Trophoblast cell (in vitro differentiated cells and primary cell): Measurements from ENCODE around the gene ZNF302.
"Not testable (repeated sequence)": the region's sequence is repeated elsewhere in the genome, so short reads cannot be mapped to it uniquely, and the experiment has no call there.

ENCODE experiments used
- DNase-seq, 2 donors: peaks; one replicate each; pipeline ENCODE4 v3.0.0-alpha.2; 2016
- H2AFZ ChIP-seq: 2 replicates; pipeline ENCODE4 v1.6.1; 2013; ENCODE audit warnings: low read length, moderate library complexity, mild to moderate bottlenecking; ENCODE audit not compliant: insufficient read depth, poor library complexity
- H2AK5ac ChIP-seq: 2 replicates; pipeline ENCODE4 v1.6.1; 2013; ENCODE audit warnings: mild to moderate bottlenecking, low read length
- H2BK120ac ChIP-seq: 2 replicates; pipeline ENCODE4 v1.6.1; 2013; ENCODE audit warnings: low read length, mild to moderate bottlenecking, moderate library complexity; ENCODE audit not compliant: insufficient read depth, poor library complexity
- H2BK12ac ChIP-seq: 2 replicates; pipeline ENCODE4 v1.6.1; 2013; ENCODE audit warnings: mild to moderate bottlenecking, low read length, moderate library complexity
- H2BK5ac ChIP-seq: 2 replicates; pipeline ENCODE4 v1.6.1; 2013; ENCODE audit warnings: low read length, low read depth, moderate library complexity, mild to moderate bottlenecking; ENCODE audit not compliant: poor library complexity
- H3K14ac ChIP-seq: 2 replicates; pipeline ENCODE4 v1.6.1; 2013; ENCODE audit warnings: mild to moderate bottlenecking, low read length
- H3K18ac ChIP-seq: 2 replicates; pipeline ENCODE4 v1.6.1; 2013; ENCODE audit warnings: mild to moderate bottlenecking, low read length
- H3K23ac ChIP-seq: 2 replicates; pipeline ENCODE4 v1.6.1; 2013; ENCODE audit warnings: low read length
- H3K27ac ChIP-seq: 2 replicates; pipeline ENCODE4 v1.5.1; 2013; ENCODE audit warnings: low read depth, mild to moderate bottlenecking, inconsistent platforms, low read length, moderate library complexity
- H3K27me3 ChIP-seq: 2 replicates; pipeline ENCODE4 v1.6.1; 2013; ENCODE audit warnings: inconsistent platforms, mild to moderate bottlenecking, low read length, moderate library complexity; ENCODE audit not compliant: insufficient read depth
- H3K36me3 ChIP-seq, 2 experiments: 1 replicate in 1 of 2; 2 replicates in 1 of 2; pipeline ENCODE4 v1.6.1; 2013; ENCODE audit warnings: low read length in 2 of 2, mild to moderate bottlenecking in 2 of 2, moderate library complexity in 1 of 2; ENCODE audit not compliant: insufficient read depth in 2 of 2, control insufficient read depth in 1 of 2
- H3K4ac ChIP-seq: 2 replicates; pipeline ENCODE4 v1.6.1; 2013; ENCODE audit warnings: low read depth, mild to moderate bottlenecking, low read length, moderate library complexity
- H3K4me1 ChIP-seq, 2 experiments: 1 replicate in 1 of 2; 2 replicates in 1 of 2; pipeline ENCODE4 v1.6.1; 2013; ENCODE audit warnings: low read length in 2 of 2, mild to moderate bottlenecking in 2 of 2, moderate library complexity in 1 of 2; ENCODE audit not compliant: insufficient read depth in 2 of 2, control insufficient read depth in 1 of 2
- H3K4me2 ChIP-seq: 2 replicates; pipeline ENCODE4 v1.6.1; 2013; ENCODE audit warnings: inconsistent platforms, mild to moderate bottlenecking, low read length, moderate library complexity
- H3K4me3 ChIP-seq: 2 replicates; pipeline ENCODE4 v1.5.1; 2013; ENCODE audit warnings: mild to moderate bottlenecking, low read depth, low read length, inconsistent platforms
- H3K79me1 ChIP-seq: one replicate; pipeline ENCODE4 v1.6.1; 2013; ENCODE audit warnings: low read length
- H3K79me2 ChIP-seq: 2 replicates; pipeline ENCODE4 v1.6.1; 2013; ENCODE audit warnings: low read length, mild to moderate bottlenecking; ENCODE audit not compliant: control insufficient read depth, insufficient read depth, poor library complexity
- H3K9ac ChIP-seq: 2 replicates; pipeline ENCODE4 v1.6.1; 2013; ENCODE audit warnings: mild to moderate bottlenecking, low read length
- H3K9me3 ChIP-seq: 2 replicates; pipeline ENCODE4 v1.6.1; 2013; ENCODE audit warnings: low read depth, mild to moderate bottlenecking, control low read depth, inconsistent platforms, low read length; ENCODE audit not compliant: insufficient read depth
- H4K12ac ChIP-seq: 2 replicates; pipeline ENCODE4 v1.6.1; 2013; ENCODE audit warnings: low read depth, mild to moderate bottlenecking, low read length, moderate library complexity
- H4K8ac ChIP-seq: 2 replicates; pipeline ENCODE4 v1.6.1; 2013; ENCODE audit warnings: low read depth, mild to moderate bottlenecking, low read length, moderate library complexity
- H4K91ac ChIP-seq: one replicate; pipeline ENCODE4 v1.6.1; 2013; ENCODE audit warnings: low read depth, mild to moderate bottlenecking, low read length, moderate library complexity
- WGBS: extraction: QIAGEN DNeasy Blood & Tissue Kit; methylation state at CpG from one replicate; pipeline ENCODE4 v1.1.7; 2013; ENCODE audit warnings: missing lambda C conversion rate; ENCODE audit not compliant: insufficient read length, insufficient coverage; ENCODE audit errors: extremely low coverage; 5-methylcytosine and 5-hydroxymethylcytosine counted together

The ZNF302 gene

DNA sequence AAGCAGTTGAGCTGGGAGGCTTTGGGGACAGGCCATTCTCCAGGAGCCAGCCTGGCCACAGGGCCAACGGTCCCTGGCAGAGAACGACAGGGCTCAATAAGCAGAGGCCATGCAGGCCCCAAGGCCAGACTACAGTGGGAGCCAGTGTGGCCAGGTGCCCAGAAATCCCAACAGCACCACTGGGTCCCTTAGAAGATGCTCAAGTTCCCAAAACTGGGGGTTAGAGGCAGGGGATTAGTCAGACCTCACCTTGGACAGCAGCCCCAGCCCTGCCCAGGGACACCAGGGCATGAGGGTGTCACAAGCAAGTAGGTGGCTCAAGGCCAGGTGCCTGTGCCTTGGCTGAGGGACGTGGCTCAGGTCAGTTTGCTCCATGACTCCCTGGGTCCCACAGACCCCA, 13.3 kb upstream of the ZNF302 start:
- no peak overlapping the region for H3K9ac ChIP-seq
- H3K79me2 ChIP-seq: no peaks in the 10 kb centered on the region
- H3K79me1 ChIP-seq: no peaks in the 10 kb centered on the region
- peak overlapping the region; percentile 9 for H3K4me3 ChIP-seq
- H3K9me3 ChIP-seq: peaks cover 26% of the 10 kb centered on the region
- H3K27me3 ChIP-seq: no peaks in the 10 kb centered on the region
- H4K91ac ChIP-seq: no peak overlapping the region
- no peak overlapping the region for H3K18ac ChIP-seq
- WGBS: no CpG with 5 or more reads among the region's 3 CpGs
- H2AK5ac ChIP-seq: no peak overlapping the region
- no peak overlapping the region for H3K27ac ChIP-seq
- H3K23ac ChIP-seq: no peak overlapping the region
- no peak overlapping the region for H2BK120ac ChIP-seq
- no peaks in the 10 kb centered on the region for H3K4me1 ChIP-seq
- no peak overlapping the region for H2BK5ac ChIP-seq
- H4K12ac ChIP-seq: no peak overlapping the region
- H3K36me3 ChIP-seq: no peaks in the 10 kb centered on the region
- DNase-seq: no peak
- no peak overlapping the region for H2BK12ac ChIP-seq
- H3K4ac ChIP-seq: no peak overlapping the region
- H2AFZ ChIP-seq: no peak overlapping the region
- H3K14ac ChIP-seq: no peak overlapping the region
- no peak overlapping the region for H4K8ac ChIP-seq
- H3K4me2 ChIP-seq: no peak overlapping the region

DNA sequence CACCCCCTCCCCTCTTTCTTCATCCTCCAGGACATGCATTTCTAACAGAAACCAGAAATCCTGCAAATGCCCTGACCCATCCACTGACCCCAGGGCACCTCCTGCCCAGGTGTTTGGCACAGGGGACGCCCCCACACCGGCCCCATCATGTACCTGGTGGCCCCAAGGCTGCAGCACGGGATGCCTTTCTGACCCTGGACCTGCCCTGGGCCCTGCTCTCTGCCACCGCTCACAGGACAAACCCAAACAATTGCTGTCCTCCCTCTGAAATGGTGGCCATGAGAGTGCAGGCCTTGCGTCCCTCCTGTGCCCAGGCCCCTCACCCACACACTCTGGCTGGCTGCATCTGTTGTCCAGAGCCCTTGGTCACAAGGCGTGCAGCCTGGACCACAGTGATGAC, 12.6 kb upstream of the ZNF302 start:
- H3K79me2 ChIP-seq: no peaks in the 10 kb centered on the region
- no peaks in the 10 kb centered on the region for H3K4me1 ChIP-seq
- H3K18ac ChIP-seq: no peak overlapping the region
- H3K4me2 ChIP-seq: no peak overlapping the region
- no peak overlapping the region for H4K91ac ChIP-seq
- no peak overlapping the region for H4K8ac ChIP-seq
- H4K12ac ChIP-seq: no peak overlapping the region
- H2BK5ac ChIP-seq: no peak overlapping the region
- H3K36me3 ChIP-seq: no peaks in the 10 kb centered on the region
- H3K4ac ChIP-seq: no peak overlapping the region
- no peak overlapping the region for H3K23ac ChIP-seq
- no peak overlapping the region for H3K9ac ChIP-seq
- H3K9me3 ChIP-seq: peaks cover 32% of the 10 kb centered on the region
- no peak for DNase-seq
- H2AFZ ChIP-seq: no peak overlapping the region
- H3K27me3 ChIP-seq: no peaks in the 10 kb centered on the region
- no peak overlapping the region for H2BK120ac ChIP-seq
- H3K79me1 ChIP-seq: no peaks in the 10 kb centered on the region
- no peak overlapping the region for H3K4me3 ChIP-seq
- H2AK5ac ChIP-seq: no peak overlapping the region
- no CpG with 5 or more reads among the region's 6 CpGs for WGBS
- H3K14ac ChIP-seq: no peak overlapping the region
- no peak overlapping the region for H2BK12ac ChIP-seq
- no peak overlapping the region for H3K27ac ChIP-seq

DNA sequence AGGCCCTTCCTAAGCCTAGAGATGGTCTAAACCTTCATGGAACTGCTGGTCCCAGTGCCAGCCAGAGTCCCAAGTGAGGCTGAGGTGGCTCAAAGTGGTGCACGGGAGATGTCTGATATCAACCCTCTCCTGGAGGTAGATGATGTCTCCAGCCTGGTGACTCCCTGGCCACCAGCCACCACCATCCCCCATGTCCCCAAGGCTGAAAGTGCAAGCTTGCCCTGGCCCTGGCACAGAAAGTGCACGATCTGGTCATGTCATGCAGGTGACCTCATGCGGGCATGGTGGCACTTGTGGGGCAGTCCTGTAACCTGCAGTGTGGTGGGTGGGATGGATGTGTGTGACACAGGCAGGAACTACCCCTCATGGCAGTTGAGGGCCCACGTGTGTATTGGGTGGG, 12.2 kb upstream of the ZNF302 start:
- H3K9ac ChIP-seq, H2BK5ac ChIP-seq: not testable (repeated sequence)

DNA sequence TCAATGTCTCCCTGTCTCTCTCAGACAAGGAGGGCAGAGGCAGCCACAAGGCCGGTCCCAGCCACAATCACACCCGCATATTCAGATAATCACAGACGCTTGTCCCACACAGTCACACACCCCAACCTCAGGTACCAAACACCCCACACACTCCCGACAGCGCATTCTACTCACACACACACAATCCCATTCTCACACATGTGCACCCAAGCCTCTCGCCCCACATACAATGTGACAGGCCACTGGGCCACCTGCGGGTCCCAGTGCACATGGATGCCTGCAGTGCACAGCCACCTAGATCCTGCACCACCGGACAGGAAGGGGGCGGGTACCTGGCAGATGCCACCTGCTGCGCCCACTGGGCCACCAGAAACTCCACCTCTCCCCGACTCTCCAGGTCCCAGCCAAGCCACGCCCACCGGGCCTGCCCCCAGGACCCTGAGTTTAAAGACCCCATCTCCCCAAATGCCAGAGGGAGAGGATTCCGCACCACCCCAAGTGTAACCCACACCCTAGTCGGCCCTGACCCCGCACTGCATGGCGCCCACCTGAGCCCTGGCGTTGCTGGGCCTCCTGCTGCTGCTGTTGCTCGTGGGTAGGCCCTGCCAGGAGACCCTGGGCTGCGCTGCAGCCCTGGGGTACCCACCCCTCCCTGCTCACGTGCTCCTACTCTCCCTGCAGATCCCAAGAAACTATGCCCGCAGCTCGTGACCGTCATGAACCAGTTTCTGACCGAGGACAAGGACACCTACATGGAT, 11.1 kb upstream of the ZNF302 start:
- H3K18ac ChIP-seq: no peak overlapping the region
- H3K14ac ChIP-seq: no peak overlapping the region
- no peak overlapping the region for H3K4ac ChIP-seq
- H3K79me1 ChIP-seq: no peaks in the 10 kb centered on the region
- H3K4me2 ChIP-seq: no peak overlapping the region
- no peak overlapping the region for H2BK5ac ChIP-seq
- no peak overlapping the region for H4K12ac ChIP-seq
- H2BK12ac ChIP-seq: no peak overlapping the region
- no peaks in the 10 kb centered on the region for H3K36me3 ChIP-seq
- H3K4me3 ChIP-seq: peak overlapping the region; percentile 30
- H3K4me1 ChIP-seq: no peaks in the 10 kb centered on the region
- H2AFZ ChIP-seq: no peak overlapping the region
- no peak overlapping the region for H4K91ac ChIP-seq
- no CpG with 5 or more reads among the region's 25 CpGs for WGBS
- no peak overlapping the region for H4K8ac ChIP-seq
- H2AK5ac ChIP-seq: no peak overlapping the region
- no peak overlapping the region for H3K27ac ChIP-seq
- no peak overlapping the region for H3K23ac ChIP-seq
- H2BK120ac ChIP-seq: no peak overlapping the region
- peaks cover 32% of the 10 kb centered on the region for H3K9me3 ChIP-seq
- no peaks in the 10 kb centered on the region for H3K27me3 ChIP-seq
- no peak for DNase-seq
- H3K79me2 ChIP-seq: no peaks in the 10 kb centered on the region
- no peak overlapping the region for H3K9ac ChIP-seq

More for the DNA sequence above, 12.2 kb upstream of the ZNF302 start:
- not testable (repeated sequence) for H2BK12ac ChIP-seq, H3K27me3 ChIP-seq, H4K91ac ChIP-seq, H3K4me3 ChIP-seq, H4K12ac ChIP-seq, H3K79me2 ChIP-seq, H3K27ac ChIP-seq, H3K4me1 ChIP-seq, H2AFZ ChIP-seq, H3K4me2 ChIP-seq, H2AK5ac ChIP-seq, H3K36me3 ChIP-seq, H3K18ac ChIP-seq, H3K14ac ChIP-seq, H3K79me1 ChIP-seq, H2BK120ac ChIP-seq, H3K23ac ChIP-seq, H4K8ac ChIP-seq, H3K4ac ChIP-seq, DNase-seq
- no CpG with 5 or more reads among the region's 4 CpGs for WGBS
- peaks cover 32% of the 10 kb centered on the region for H3K9me3 ChIP-seq
